Heart left ventricle (tissue), 16 donors: ENCODE measurements around the gene PRDM7. TPM values are rescaled to one million over a fixed set of nuclear protein-coding genes. Genes with fewer than 3 reads are reported as not detected.
A peak's percentile ranks its signal among the peaks of the same experiment; 100 is the strongest.

Experiments used
- ATAC-seq, 4 donors: fragments of 200-7000 bp; cut with Tn5 transposase; one replicate each; pipeline ENCODE4 v1.9.1; 2020 to 2022; ENCODE audit warnings: moderate library complexity in 4 of 4, mild to moderate bottlenecking in 3 of 4, moderate number of reproducible peaks in 1 of 4
- DNase-seq, 5 donors: peaks; one replicate each; pipeline ENCODE4 v3.0.0-alpha.2; 2020
- H3K27ac ChIP-seq, 12 donors: fragments of 200-600 bp; sonication (generic) in 4 of 12; one replicate each; pipeline versions ENCODE4 v1.5.0 to v1.8.0; 2016 to 2022; ENCODE audit warnings: mild to moderate bottlenecking in 2 of 12
- H3K27me3 ChIP-seq, 9 donors: fragments of 200-600 bp; sonication (generic) in 2 of 9; one replicate each; pipeline versions ENCODE4 v1.5.1 to v1.8.0; 2016 to 2022; ENCODE audit warnings: mild to moderate bottlenecking in 3 of 9
- H3K36me3 ChIP-seq, 9 donors: fragments of 200-600 bp; sonication (generic) in 2 of 9; one replicate each; pipeline versions ENCODE4 v1.5.0 to v1.8.0; 2018 to 2022; ENCODE audit warnings: mild to moderate bottlenecking in 2 of 9
- H3K4me1 ChIP-seq, 12 donors: fragments of 200-600 bp; sonication (generic) in 4 of 12; one replicate each; pipeline versions ENCODE4 v1.5.0 to v1.8.0; 2016 to 2022; ENCODE audit warnings: mild to moderate bottlenecking in 3 of 12
- H3K4me3 ChIP-seq, 12 donors: fragments of 200-600 bp; sonication (generic) in 4 of 12; one replicate each; pipeline versions ENCODE4 v1.5.0 to v1.8.0; 2017 to 2022; ENCODE audit warnings: mild to moderate bottlenecking in 9 of 12, moderate library complexity in 4 of 12
- H3K9me3 ChIP-seq, 12 donors: fragments of 200-600 bp; sonication (generic) in 4 of 12; one replicate each; pipeline versions ENCODE4 v1.5.0 to v1.8.0; 2016 to 2022; ENCODE audit warnings: mild to moderate bottlenecking in 1 of 12
- CTCF ChIP-seq, 12 donors: fragments of 200-600 bp; sonication (generic) in 4 of 12; IDR thresholded peaks; one replicate each; pipeline versions ENCODE4 v1.5.0 to v1.8.0; 2018 to 2022; ENCODE audit warnings: antibody characterized with exemption in 12 of 12, mild to moderate bottlenecking in 5 of 12
- POLR2A ChIP-seq, 2 donors: fragments of 450-650 bp; IDR thresholded peaks; one replicate each; pipeline ENCODE4 v1.6.1; 2017; ENCODE audit warnings: antibody characterized with exemption in 2 of 2, mild to moderate bottlenecking in 2 of 2, moderate library complexity in 2 of 2
- WGBS, 4 donors: extraction: QIAGEN DNeasy Blood & Tissue Kit in 2 of 4; methylation state at CpG; one replicate each; pipeline versions ENCODE4 v1.1.5 to v1.1.7; 2013 to 2018; 5-methylcytosine and 5-hydroxymethylcytosine counted together
- intact Hi-C, 10 donors: fragments of 100-400 bp; cut with DNase I; formaldehyde crosslinking; loops; one replicate each; pipeline versions ENCODE4 v1.11.1 to v1.14.2; 2022
- polyA plus RNA-seq, 2 donors: library from polyadenylated mRNA; stranded (reverse); fragments of 200-250 nt; gene quantifications; one replicate each; pipeline ENCODE4 v1.2.3, GENCODE V29; 2013
- total RNA-seq, 9 donors: library from RNA; depleted of rRNA in 2 of 9; stranded (reverse); fragments of >200 nt in 2 of 9; fragmentation: NEBNext Ultra II Directional in 3 of 9; extraction: Animal tissue kit (Norgen Biotek cat#: 25700) in 3 of 9; gene quantifications; one replicate each; pipeline versions ENCODE4 v1.1.0 to v1.2.4, GENCODE V29; 2016 to 2023
- donor health status: ischemic (EF 13 %, LVEDD 7.1; RV severe dilation, severe dysfunction).
- donor health status: healthy with polysubstance abuse.
- donor health status: DM: no; HTN: yes; CAD: no.
- donor health status: DM: no; HTN: no; CAD: no.
- donor health status: ischemic (EF 25% LVEDD 6.9; RV normal size, moderate dysfunction).
- donor health status: ischemic (EF 25% LVEDD 5.7; RV mildly dilated, moderate dysfunction).
- donor health status: healthy.
- donor health status: DM: yes; HTN: yes; CAD: no.
- donor health status: ischemic (EF 35%, LVEDD 5.7; RV mildly dilated, moderate dysfunction).
- donor health status: nonischemic (EF 11% LVEDD 7.7; RV severe dilation, severe dysfunction).
- donor health status: DM: yes; HTN: yes; CAD: no.
- donor health status: PGD.
- donor health status: ischemic (EF 29% LVEDD 5.4; RV normal size, mild dysfunction).
- donor health status: nonischemic (EF 23%, LVEDD 6.1; RV moderate dilation, normal function).

Gene PRDM7
- total and polyA plus RNA-seq, 11 donors = not detected

- Histone ChIP-seq H3K27ac (no peak overlapping the region), H3K4me1 (peaks cover 0 to 9% (median 0%) of the 10 kb centered on the region in 12 donors), H3K4me3 (no peak overlapping the region), H3K36me3 (peaks cover 0 to 82% (median 65%) of the 10 kb centered on the region in 9 donors), H3K27me3 (no peaks in the 10 kb centered on the region), H3K9me3 (no peaks in the 10 kb centered on the region)
- no peak for TF ChIP-seq CTCF (IDR thresholded peaks at IDR 0.05)
- TF ChIP-seq POLR2A (IDR thresholded peaks at IDR 0.05) = no peak
- ATAC-seq (no peak), DNase-seq (no peak)
- intact Hi-C loops = no loop called here
- WGBS, 4 donors = 79 to 82% (median 81%) methylated on average over 5 of the region's 5 CpGs
These were observed 41.2 kb downstream of the PRDM7 start for GRCh38 chr16:90035902-90036301.

- WGBS, 4 donors = 86 to 92% (median 89%) methylated on average over 8 of the region's 8 CpGs
- H3K4me1 ChIP-seq = peaks cover 0 to 9% (median 0%) of the 10 kb centered on the region in 12 donors
- no peak overlapping the region for H3K4me3 ChIP-seq
- intact Hi-C loops = no loop called here
- peaks cover 0 to 68% (median 58%) of the 10 kb centered on the region in 9 donors for H3K36me3 ChIP-seq
- DNase-seq (no peak), ATAC-seq (no peak)
- H3K27ac ChIP-seq = no peak overlapping the region
- no peaks in the 10 kb centered on the region for H3K27me3 ChIP-seq
- TF ChIP-seq CTCF (IDR thresholded peaks at IDR 0.05) (no peak), POLR2A (IDR thresholded peaks at IDR 0.05) (no peak)
- no peaks in the 10 kb centered on the region for H3K9me3 ChIP-seq
These were observed 42.6 kb downstream of the PRDM7 start for GRCh38 chr16:90034504-90034903.

GRCh38 chr16:90033387-90033786 is 43.7 kb downstream of the PRDM7 start:
- DNase-seq (peak in 2 of 5 donors; percentile 9 to 18), ATAC-seq (no peak)
- no peak overlapping the region for H3K27ac ChIP-seq
- no peak overlapping the region for H3K4me3 ChIP-seq
- H3K27me3 ChIP-seq = no peaks in the 10 kb centered on the region
- no peak for TF ChIP-seq CTCF (IDR thresholded peaks at IDR 0.05)
- TF ChIP-seq POLR2A (IDR thresholded peaks at IDR 0.05) = no peak
- H3K9me3 ChIP-seq = no peaks in the 10 kb centered on the region
- H3K4me1 ChIP-seq = peaks cover 0 to 9% (median 0%) of the 10 kb centered on the region in 12 donors
- 77 to 91% (median 83%) methylated on average over 4 of the region's 4 CpGs for WGBS, 4 donors
- peaks cover 0 to 61% (median 50%) of the 10 kb centered on the region in 9 donors for H3K36me3 ChIP-seq
- intact Hi-C loops = no loop called here

GRCh38 chr16:90032674-90033331 is 44.3 kb downstream of the PRDM7 start:
- Histone ChIP-seq H3K27me3 (no peaks in the 10 kb centered on the region), H3K27ac (no peak overlapping the region), H3K36me3 (peaks cover 0 to 55% (median 45%) of the 10 kb centered on the region in 9 donors), H3K9me3 (no peaks in the 10 kb centered on the region), H3K4me3 (no peak overlapping the region), H3K4me1 (peaks cover 0 to 9% (median 0%) of the 10 kb centered on the region in 12 donors)
- ATAC-seq (no peak), DNase-seq (peak in 2 of 5 donors; percentile 17 to 43)
- intact Hi-C loops = no loop called here
- WGBS, 4 donors = 74 to 87% (median 78%) methylated on average over 8 of the region's 8 CpGs
- TF ChIP-seq POLR2A (IDR thresholded peaks at IDR 0.05) (no peak), CTCF (IDR thresholded peaks at IDR 0.05) (no peak)
